Upper lobe of right lung (tissue), 1 donor: ENCODE results near the gene ITPRIPL2. TPM values are rescaled to one million over a fixed set of nuclear protein-coding genes. Genes with fewer than 3 reads are reported as not detected.

Experiments
- ATAC-seq: fragments of 200-7000 bp; cut with Tn5 transposase; one replicate; pipeline ENCODE4 v1.9.1; 2020; ENCODE audit warnings: mild to moderate bottlenecking, moderate library complexity
- DNase-seq: peaks from one replicate; pipeline ENCODE4 v3.0.0-alpha.2; 2020
- H3K27ac ChIP-seq: fragments of 200-600 bp; one replicate; pipeline ENCODE4 v1.8.0; 2022
- H3K27me3 ChIP-seq: fragments of 200-600 bp; one replicate; pipeline ENCODE4 v1.8.0; 2022; ENCODE audit warnings: mild to moderate bottlenecking
- H3K36me3 ChIP-seq: fragments of 200-600 bp; one replicate; pipeline ENCODE4 v1.8.0; 2022
- H3K4me1 ChIP-seq: fragments of 200-600 bp; one replicate; pipeline ENCODE4 v1.8.0; 2022
- H3K4me3 ChIP-seq: fragments of 200-600 bp; one replicate; pipeline ENCODE4 v1.8.0; 2022; ENCODE audit warnings: mild to moderate bottlenecking
- H3K9me3 ChIP-seq: fragments of 200-600 bp; one replicate; pipeline ENCODE4 v1.8.0; 2022
- CTCF ChIP-seq: fragments of 200-600 bp; IDR thresholded peaks from one replicate; pipeline ENCODE4 v1.8.0; 2022; ENCODE audit warnings: antibody characterized with exemption
- intact Hi-C: fragments of 100-400 bp; cut with DNase I; formaldehyde crosslinking; loops from one replicate; pipeline ENCODE4 v1.11.0; 2022
- long read RNA-seq: library from polyadenylated mRNA; unstranded; transcript quantifications from one replicate; pipeline ENCODE4 v2.0.0, GENCODE V29; 2021
- total RNA-seq: library from RNA; stranded (reverse); fragmentation: NEBNext Ultra II Directional; extraction: Animal tissue kit (Norgen Biotek cat#: 25700); gene quantifications from one replicate; pipeline ENCODE4 v1.2.1, GENCODE V29; 2021
- donor health status: DM: no; HTN: yes; CAD: no; lungs with severe emphysema.

ITPRIPL2 gene
- total RNA-seq: 68.9 TPM
- long read RNA-seq, full-length matches to known transcripts: 52 of 76 reads
- long read RNA-seq, partial matches to known transcripts: 0 of 76 reads
- long read RNA-seq, other reads (novel, unspliced or antisense): 24 of 76 reads

GRCh38 chr16:19113577-19114358 is at the start of gene ITPRIPL2:
TSS of gene ITPRIPL2 (plus strand) at chr16:19113964. CDS start at chr16:19114462, 498 bp downstream.
- H3K27ac ChIP-seq: peak within 1 kb of the TSS; percentile 97
- intact Hi-C loops: no loop called here
- peak within 1 kb of the TSS; percentile 85 for H3K4me3 ChIP-seq
- DNase-seq (peak; percentile 96), ATAC-seq (peak; percentile 92)
- TF ChIP-seq CTCF: no peak
- no peaks in the 10 kb centered on the region for H3K27me3 ChIP-seq
- peaks cover 13% of the 10 kb centered on the region for H3K36me3 ChIP-seq
- H3K9me3 ChIP-seq: no peaks in the 10 kb centered on the region
- peaks cover 42% of the 10 kb centered on the region for H3K4me1 ChIP-seq

- H3K4me3 ChIP-seq: peak overlapping the region; percentile 85
- ATAC-seq: no peak
- intact Hi-C loops: no loop called here
These were observed 46.8 kb upstream of the ITPRIPL2 start for GRCh38 chr16:19066988-19067348.

GRCh38 chr16:19067349-19068236 is 46.2 kb upstream of the ITPRIPL2 start, which contains the start of gene COQ7:
TSS of gene COQ7 (plus strand) at chr16:19067614. CDS start at chr16:19067665, 51 bp downstream.
- Histone ChIP-seq H3K9me3 (no peaks in the 10 kb centered on the region), H3K4me3 (peak within 1 kb of the TSS; percentile 85), H3K4me1 (peaks cover 14% of the 10 kb centered on the region), H3K27me3 (no peaks in the 10 kb centered on the region), H3K27ac (peak within 1 kb of the TSS; percentile 100), H3K36me3 (peaks cover 7% of the 10 kb centered on the region)
- peak; percentile 100 for DNase-seq
- ATAC-seq: peak; percentile 96
- intact Hi-C loops: no loop called here
- TF ChIP-seq CTCF: no peak

More at GRCh38 chr16:19066988-19067348, 46.8 kb upstream of the ITPRIPL2 start:
- peaks cover under 1% of the 10 kb centered on the region for H3K36me3 ChIP-seq
- H3K4me1 ChIP-seq: peaks cover 14% of the 10 kb centered on the region
- DNase-seq: no peak
- no peak for TF ChIP-seq CTCF
- no peaks in the 10 kb centered on the region for H3K9me3 ChIP-seq
- H3K27me3 ChIP-seq: no peaks in the 10 kb centered on the region
- peak overlapping the region; percentile 100 for H3K27ac ChIP-seq

GRCh38 chr16:19068237-19068815 is 45.4 kb upstream of the ITPRIPL2 start:
- H3K4me1 ChIP-seq: peaks cover 14% of the 10 kb centered on the region
- peak overlapping the region; percentile 85 for H3K4me3 ChIP-seq
- DNase-seq: no peak
- peaks cover 14% of the 10 kb centered on the region for H3K36me3 ChIP-seq
- no peaks in the 10 kb centered on the region for H3K27me3 ChIP-seq
- ATAC-seq: no peak
- no peaks in the 10 kb centered on the region for H3K9me3 ChIP-seq
- TF ChIP-seq CTCF: no peak
- H3K27ac ChIP-seq: peak overlapping the region; percentile 100
- intact Hi-C loops: no loop called here
